MM.1S (cell line): ENCODE results near the gene APCDD1L.

Experiments
- EZH2 ChIP-seq: fragments of 300-600 bp; sonication (generic); optimal IDR thresholded peaks from 2 replicates; pipeline ENCODE3; 2017; ENCODE audit warnings: low read depth, mild to moderate bottlenecking, antibody characterized with exemption, low read length, mixed read lengths
- EZH2phosphoT487 ChIP-seq: fragments of 300-600 bp; sonication (generic); IDR thresholded peaks from 2 replicates; pipeline ENCODE4 v1.6.1; 2018; ENCODE audit warnings: antibody characterized with exemption, low read length
- TF ChIP-seq, protein P1 (sequence below): fragments of 300-600 bp; sonication (generic); IDR thresholded peaks from 2 replicates; pipeline ENCODE4 v1.5.1; 2016; ENCODE audit warnings: antibody characterized with exemption, low read length, mixed read lengths

DNA sequence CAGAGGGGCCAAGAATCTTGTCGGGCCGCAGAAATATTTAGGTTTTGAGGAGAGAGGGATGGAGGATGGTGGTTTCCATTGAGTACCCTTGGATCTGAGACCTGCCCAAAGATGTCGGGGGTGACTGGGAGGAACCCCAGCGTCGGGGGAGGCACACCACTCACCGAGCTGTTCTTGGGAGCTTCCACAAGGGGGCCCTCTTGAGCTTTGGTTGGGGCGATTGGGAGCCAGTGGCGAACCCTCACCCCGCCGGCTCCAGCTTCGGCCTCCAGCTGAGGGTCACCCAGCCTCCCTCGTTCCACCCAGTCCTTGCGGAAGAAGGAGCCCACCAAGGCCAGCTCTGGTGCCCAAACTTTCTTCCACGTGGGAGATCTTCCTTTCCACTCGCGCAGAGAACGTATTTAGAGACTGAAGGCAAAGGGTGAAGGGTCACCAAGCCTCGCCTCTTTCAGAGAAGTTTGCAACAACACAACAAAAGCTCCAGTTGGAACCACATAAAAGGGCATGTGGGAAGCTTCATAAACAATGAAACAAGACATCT, 33.6 kb downstream of the APCDD1L start:
- TF ChIP-seq, protein P1, sequence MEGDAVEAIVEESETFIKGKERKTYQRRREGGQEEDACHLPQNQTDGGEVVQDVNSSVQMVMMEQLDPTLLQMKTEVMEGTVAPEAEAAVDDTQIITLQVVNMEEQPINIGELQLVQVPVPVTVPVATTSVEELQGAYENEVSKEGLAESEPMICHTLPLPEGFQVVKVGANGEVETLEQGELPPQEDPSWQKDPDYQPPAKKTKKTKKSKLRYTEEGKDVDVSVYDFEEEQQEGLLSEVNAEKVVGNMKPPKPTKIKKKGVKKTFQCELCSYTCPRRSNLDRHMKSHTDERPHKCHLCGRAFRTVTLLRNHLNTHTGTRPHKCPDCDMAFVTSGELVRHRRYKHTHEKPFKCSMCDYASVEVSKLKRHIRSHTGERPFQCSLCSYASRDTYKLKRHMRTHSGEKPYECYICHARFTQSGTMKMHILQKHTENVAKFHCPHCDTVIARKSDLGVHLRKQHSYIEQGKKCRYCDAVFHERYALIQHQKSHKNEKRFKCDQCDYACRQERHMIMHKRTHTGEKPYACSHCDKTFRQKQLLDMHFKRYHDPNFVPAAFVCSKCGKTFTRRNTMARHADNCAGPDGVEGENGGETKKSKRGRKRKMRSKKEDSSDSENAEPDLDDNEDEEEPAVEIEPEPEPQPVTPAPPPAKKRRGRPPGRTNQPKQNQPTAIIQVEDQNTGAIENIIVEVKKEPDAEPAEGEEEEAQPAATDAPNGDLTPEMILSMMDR: peak; percentile 17; the same call in 1 of the 2 replicates
- TF ChIP-seq EZH2: no peak
- TF ChIP-seq EZH2phosphoT487: no peak
